HCT116 (cell line): ENCODE results near the gene LIPN. TPM values are rescaled to one million over a fixed set of nuclear protein-coding genes. Genes with fewer than 3 reads are reported as not detected.

Experiments
- ATAC-seq: fragments of 200-7000 bp; cut with Tn5 transposase; 2 replicates; pipeline ENCODE4 v1.9.1; 2020; ENCODE audit warnings: mild to moderate bottlenecking, moderate library complexity
- BruUV-seq: library from RNA; stranded (reverse); fragments of 400-500 nt; replicated peaks from 2 replicates; lab custom pipeline; 2021; lab: Mats Ljungman, UMichigan
- CTCF ChIA-PET: fragments of 300-600 bp; sonication (Branson Sonifier 250); formaldehyde crosslinking; loops from one replicate; lab custom pipeline; 2021; ENCODE audit warnings: antibody characterized with exemption; lab: Charles Lee
- POLR2A ChIA-PET: fragments of 300-600, 350-600 bp; sonication (Branson Sonifier 250); formaldehyde crosslinking; loops from one replicate; lab custom pipeline; 2021; ENCODE audit warnings: antibody characterized with exemption; lab: Charles Lee
- RAD21 ChIA-PET, 2 experiments: fragments of 300-600 bp; sonication (Branson Sonifier 250); formaldehyde crosslinking; loops; one replicate each; lab custom pipeline; 2023; ENCODE audit warnings: low total read pairs in 2 of 2; ENCODE audit not compliant: uncharacterized antibody in 2 of 2, unreplicated experiment in 2 of 2, low non-redundant PET in 1 of 2; lab: Charles Lee
- DNase-seq: peaks from one replicate; pipeline ENCODE4 v3.0.0-alpha.2; 2010; ENCODE audit warnings: low read depth, low spot score
- H2AFZ ChIP-seq: fragments of 200-600 bp; shearing (Covaris generic), sonication (generic); 2 replicates; pipeline ENCODE4 v1.6.1; 2017; ENCODE audit warnings: low read depth, mixed run types, mixed read lengths, antibody characterized with exemption, low read length; ENCODE audit not compliant: poor library complexity, severe bottlenecking
- H3K27ac ChIP-seq: 2 replicates; pipeline ENCODE4 v1.5.1; 2012; ENCODE audit warnings: low read depth, low read length
- H3K27me3 ChIP-seq: fragments of 200-600 bp; sonication (generic); 2 replicates; pipeline ENCODE4 v1.6.1; 2016; ENCODE audit warnings: mixed run types, low read length, mixed read lengths; ENCODE audit not compliant: insufficient read depth
- H3K36me3 ChIP-seq, 2 experiments: fragments of 200-500 bp in 1 of 2; fragments of 200-600 bp in 1 of 2; sonication (Bioruptor generic) in 1 of 2; sonication (generic) in 1 of 2; 2 replicates each; pipeline versions ENCODE4 v1.5.1 to v1.6.1; 2014 to 2016; ENCODE audit warnings: low read length in 2 of 2, inconsistent platforms in 1 of 2, mixed read lengths in 1 of 2, mixed run types in 1 of 2; ENCODE audit not compliant: insufficient read depth in 2 of 2, control insufficient read depth in 1 of 2
- H3K4me1 ChIP-seq, 2 experiments: fragments of 200-600 bp in 1 of 2; sonication (generic) in 1 of 2; 2 replicates each; pipeline versions ENCODE4 v1.5.1 to v1.6.1; 2012 to 2017; ENCODE audit warnings: low read length in 2 of 2, inconsistent platforms in 1 of 2, mild to moderate bottlenecking in 1 of 2, mixed read lengths in 1 of 2, mixed run types in 1 of 2, moderate library complexity in 1 of 2; ENCODE audit not compliant: insufficient read depth in 2 of 2, control insufficient read depth in 1 of 2
- H3K4me2 ChIP-seq: fragments of 200-600 bp; sonication (generic); 2 replicates; pipeline ENCODE4 v1.6.1; 2017; ENCODE audit warnings: mixed run types, low read length, mixed read lengths
- H3K4me3 ChIP-seq, 2 experiments: fragments of 200-600 bp in 1 of 2; sonication (generic) in 1 of 2; replicated peaks in 1 of 2; 2 replicates each; pipeline ENCODE4 v1.5.1; 2011 to 2016; ENCODE audit warnings: low read length in 2 of 2, control low read depth in 1 of 2, low read depth in 1 of 2, mild to moderate bottlenecking in 1 of 2, mixed read lengths in 1 of 2, mixed run types in 1 of 2
- H3K79me2 ChIP-seq: fragments of 200-600 bp; sonication (generic); 2 replicates; pipeline ENCODE4 v1.6.1; 2017; ENCODE audit warnings: mild to moderate bottlenecking, mixed run types, low read length, moderate library complexity, mixed read lengths; ENCODE audit not compliant: insufficient read depth
- H3K9ac ChIP-seq: fragments of 200-600 bp; sonication (generic); 2 replicates; pipeline ENCODE4 v1.6.1; 2016; ENCODE audit warnings: low read length, mixed read lengths
- H3K9me2 ChIP-seq: fragments of 200-600 bp; sonication (generic), shearing (Covaris generic); 2 replicates; pipeline ENCODE4 v1.6.1; 2017; ENCODE audit warnings: mixed run types, mild to moderate bottlenecking, moderate library complexity; ENCODE audit not compliant: insufficient read depth
- H3K9me3 ChIP-seq, 2 experiments: fragments of 200-500 bp in 1 of 2; fragments of 200-600 bp in 1 of 2; sonication (Bioruptor generic) in 1 of 2; sonication (generic) in 1 of 2; 2 replicates each; pipeline ENCODE4 v1.6.1; 2014 to 2017; ENCODE audit warnings: low read length in 2 of 2, mixed read lengths in 2 of 2, inconsistent platforms in 1 of 2, low read depth in 1 of 2, mild to moderate bottlenecking in 1 of 2, mixed run types in 1 of 2, moderate library complexity in 1 of 2; ENCODE audit not compliant: control insufficient read depth in 1 of 2, insufficient read depth in 1 of 2
- H4K20me1 ChIP-seq: fragments of 200-600 bp; sonication (generic), shearing (Covaris generic); 2 replicates; pipeline ENCODE4 v1.6.1; 2017; ENCODE audit warnings: mixed run types, mild to moderate bottlenecking, moderate library complexity; ENCODE audit not compliant: insufficient read depth
- ATF3 ChIP-seq: IDR thresholded peaks from 2 replicates; pipeline ENCODE4 v1.6.1; 2012
- CEBPB ChIP-seq: IDR thresholded peaks from 2 replicates; pipeline ENCODE4 v1.6.1; 2012; ENCODE audit warnings: low read depth
- CTCF ChIP-seq, 3 experiments: fragments of 200-600 bp in 1 of 3; sonication (generic) in 1 of 3; IDR thresholded peaks in 2 of 3; conservative IDR thresholded peaks in 1 of 3; 2 replicates each; pipeline ENCODE4 v1.5.1; 2012 to 2017; ENCODE audit warnings: low read depth in 2 of 3, low read length in 2 of 3, antibody characterized with exemption in 1 of 3, borderline replicate concordance in 1 of 3, control low read depth in 1 of 3, mild to moderate bottlenecking in 1 of 3, mixed read lengths in 1 of 3, mixed run types in 1 of 3, moderate library complexity in 1 of 3; ENCODE audit not compliant: insufficient read depth in 1 of 3
- EGR1 ChIP-seq: IDR thresholded peaks from 2 replicates; pipeline ENCODE4 v1.6.1; 2012; ENCODE audit warnings: low read depth
- ELF1 ChIP-seq: IDR thresholded peaks from 2 replicates; pipeline ENCODE4 v1.6.1; 2012; ENCODE audit warnings: low read depth, borderline replicate concordance
- FOSL1 ChIP-seq: IDR thresholded peaks from 2 replicates; pipeline ENCODE4 v1.6.1; 2012; ENCODE audit warnings: low read depth
- MAX ChIP-seq: IDR thresholded peaks from 2 replicates; pipeline ENCODE4 v1.6.1; 2012
- POLR2AphosphoS5 ChIP-seq: IDR thresholded peaks from 2 replicates; pipeline ENCODE4 v1.6.1; 2011; ENCODE audit warnings: mild to moderate bottlenecking, low read depth, low read length, moderate library complexity
- SRF ChIP-seq: IDR thresholded peaks from 2 replicates; pipeline ENCODE4 v1.6.1; 2012; ENCODE audit warnings: low read depth
- intact Hi-C: fragments of 100-400 bp; cut with micrococcal nuclease; formaldehyde crosslinking; loops from 2 replicates; pipeline ENCODE4 v1.10.0; 2022
- total RNA-seq: library from RNA; stranded (reverse); gene quantifications from one replicate; pipeline ENCODE4 v1.2.1, GENCODE V29; 2021; ENCODE audit not compliant: unreplicated experiment

LIPN gene
- total RNA-seq, 1 experiment from 2014 or later: not detected

- ChIA-PET POLR2A (no interaction called here), RAD21 (no interaction called here), CTCF (no interaction called here)
- Histone ChIP-seq H3K9me2 (no peaks in the 10 kb centered on the region), H3K36me3 (no peaks in the 10 kb centered on the region), H3K79me2 (no peaks in the 10 kb centered on the region), H3K27me3 (no peaks in the 10 kb centered on the region), H3K4me3 (no peak overlapping the region), H3K4me2 (no peak overlapping the region), H4K20me1 (no peaks in the 10 kb centered on the region), H3K9me3 (no peaks in the 10 kb centered on the region), H3K4me1 (no peaks in the 10 kb centered on the region), H3K27ac (no peak overlapping the region), H3K9ac (no peak overlapping the region), H2AFZ (no peak overlapping the region)
- ATAC-seq: no peak
- intact Hi-C loops: no loop called here
- TF ChIP-seq MAX (no peak), ELF1 (no peak), SRF (no peak), CTCF (IDR thresholded peaks at IDR 0.05 in 2 of 3, conservative IDR thresholded peaks at IDR 0.05 in 1 of 3; ENCODE audit: borderline replicate concordance in 1 of 3, insufficient read depth in 1 of 3, low read depth in 2 of 3, low read length in 2 of 3) (no peak), EGR1 (no peak)
- no peak for DNase-seq
- BruUV-seq: no TSS peak
Measured at GRCh38 chr10:88804083-88804812, 44.4 kb downstream of the LIPN start.

- Histone ChIP-seq H3K27ac (no peak overlapping the region), H2AFZ (no peak overlapping the region), H3K4me2 (no peak overlapping the region), H3K9me3 (no peaks in the 10 kb centered on the region), H4K20me1 (no peaks in the 10 kb centered on the region)
- intact Hi-C loops: no loop called here
- no TSS peak for BruUV-seq
- POLR2A ChIA-PET: no interaction called here
- TF ChIP-seq CEBPB (no peak), POLR2AphosphoS5 (no peak), MAX (no peak), ATF3 (no peak), FOSL1 (no peak), CTCF (IDR thresholded peaks at IDR 0.05 in 2 of 3, conservative IDR thresholded peaks at IDR 0.05 in 1 of 3; ENCODE audit: borderline replicate concordance in 1 of 3, insufficient read depth in 1 of 3, low read depth in 2 of 3, low read length in 2 of 3) (no peak)
- TF ChIP-seq, all 23 proteins: peak for 0
- RAD21 ChIA-PET: no interaction called here
- DNase-seq (no peak), ATAC-seq (no peak)
- no peak overlapping the region for H3K4me3 ChIP-seq
- CTCF ChIA-PET: no interaction called here
- H3K27me3 ChIP-seq: no peaks in the 10 kb centered on the region
- H3K9ac ChIP-seq: no peak overlapping the region
- no peaks in the 10 kb centered on the region for H3K79me2 ChIP-seq
- H3K9me2 ChIP-seq: no peaks in the 10 kb centered on the region
- H3K4me1 ChIP-seq: no peaks in the 10 kb centered on the region
- H3K36me3 ChIP-seq: no peaks in the 10 kb centered on the region
Measured at GRCh38 chr10:88805361-88805760, 45.5 kb downstream of the LIPN start.
